HPDE6-E6E7 (cell line): ENCODE data around the gene ATAD3A.

Source experiments
- DNase-seq: peaks from one replicate; pipeline ENCODE4 v3.0.0; 2011; ENCODE audit warnings: missing footprints; ENCODE audit errors: extremely low spot score

ATAD3A gene

DNA sequence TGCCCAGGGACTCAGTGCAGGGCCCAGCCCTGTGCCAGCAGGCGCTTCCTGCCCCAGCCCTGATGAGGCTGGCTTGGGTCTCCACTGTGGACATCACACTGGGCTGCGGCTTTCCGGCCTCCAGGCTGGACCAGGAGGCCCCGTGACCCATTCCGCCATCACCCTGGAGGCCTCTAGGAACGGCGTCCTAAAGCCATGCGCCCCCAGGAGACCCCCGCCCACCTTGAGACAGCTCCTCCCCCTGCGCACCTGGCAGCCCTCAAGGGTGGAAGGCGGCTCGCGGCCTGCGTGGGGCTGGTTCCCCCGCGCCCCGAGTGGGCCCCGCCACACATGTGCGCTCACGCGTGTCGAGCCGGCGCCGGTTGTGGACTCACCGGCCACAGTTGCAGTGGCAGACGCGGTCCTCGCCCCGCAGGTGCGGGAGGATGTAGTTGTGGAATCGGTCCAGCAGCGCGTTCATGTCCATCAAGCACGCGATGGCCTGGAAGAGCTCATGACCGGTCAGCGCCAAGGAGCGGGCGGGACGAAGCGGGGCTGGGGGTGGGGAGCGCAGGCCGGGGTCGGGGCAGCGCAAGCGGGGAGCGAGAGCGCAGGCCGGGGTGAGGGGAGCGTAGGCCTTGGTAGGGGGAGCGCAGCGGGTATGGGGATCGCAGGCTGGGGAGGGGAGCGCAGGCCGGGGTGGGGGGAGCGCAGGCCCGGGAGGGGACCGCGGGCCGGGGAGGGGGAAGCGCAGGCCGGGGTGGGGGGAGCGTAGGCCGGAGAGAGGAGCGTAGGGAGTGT is 27.5 kb downstream of the ATAD3A start:
- no peak for DNase-seq

DNA sequence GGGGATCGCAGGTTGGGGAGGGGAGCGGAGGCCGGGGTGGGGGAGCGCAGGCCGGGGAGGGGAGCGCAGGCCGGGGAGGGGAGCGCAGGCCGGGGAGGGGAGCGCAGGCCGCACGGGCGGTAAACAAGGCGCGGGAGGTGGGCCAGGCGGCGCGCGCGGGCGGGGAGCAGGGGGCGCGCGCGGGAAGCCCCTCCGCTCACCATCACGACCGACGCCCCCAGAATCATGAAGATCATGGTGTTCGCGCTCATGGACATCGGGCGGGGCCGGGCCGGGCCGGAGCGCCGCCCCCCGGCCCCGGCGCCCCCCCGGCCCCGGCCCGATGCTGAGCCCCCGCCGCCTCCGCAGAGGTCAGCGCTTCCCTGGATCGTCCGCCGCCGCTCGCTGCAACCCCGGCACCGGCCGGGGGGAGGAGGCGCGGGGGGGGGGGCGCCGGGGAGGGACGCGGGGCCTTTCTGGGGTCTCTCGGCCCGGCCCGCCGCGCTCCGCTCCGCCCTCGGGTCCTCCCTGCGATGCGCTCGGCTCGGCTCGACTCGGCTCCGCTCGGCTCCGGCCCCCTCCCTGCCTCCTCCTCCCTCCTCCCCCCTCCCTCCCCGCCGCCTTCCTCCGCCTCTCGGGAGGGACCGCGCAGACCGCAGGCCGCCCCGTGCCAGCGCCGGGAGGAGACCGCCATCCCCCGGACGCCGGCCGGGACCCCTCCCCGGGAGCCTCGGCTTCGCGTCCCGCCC is 28.3 kb downstream of the ATAD3A start, which contains the start of gene TMEM240:
Gene TMEM240, minus strand, starts transcription at position 535 of the 728 bp plus-strand sequence. Its CDS starts 278 bp downstream, at position 257.
- no peak for DNase-seq

DNA sequence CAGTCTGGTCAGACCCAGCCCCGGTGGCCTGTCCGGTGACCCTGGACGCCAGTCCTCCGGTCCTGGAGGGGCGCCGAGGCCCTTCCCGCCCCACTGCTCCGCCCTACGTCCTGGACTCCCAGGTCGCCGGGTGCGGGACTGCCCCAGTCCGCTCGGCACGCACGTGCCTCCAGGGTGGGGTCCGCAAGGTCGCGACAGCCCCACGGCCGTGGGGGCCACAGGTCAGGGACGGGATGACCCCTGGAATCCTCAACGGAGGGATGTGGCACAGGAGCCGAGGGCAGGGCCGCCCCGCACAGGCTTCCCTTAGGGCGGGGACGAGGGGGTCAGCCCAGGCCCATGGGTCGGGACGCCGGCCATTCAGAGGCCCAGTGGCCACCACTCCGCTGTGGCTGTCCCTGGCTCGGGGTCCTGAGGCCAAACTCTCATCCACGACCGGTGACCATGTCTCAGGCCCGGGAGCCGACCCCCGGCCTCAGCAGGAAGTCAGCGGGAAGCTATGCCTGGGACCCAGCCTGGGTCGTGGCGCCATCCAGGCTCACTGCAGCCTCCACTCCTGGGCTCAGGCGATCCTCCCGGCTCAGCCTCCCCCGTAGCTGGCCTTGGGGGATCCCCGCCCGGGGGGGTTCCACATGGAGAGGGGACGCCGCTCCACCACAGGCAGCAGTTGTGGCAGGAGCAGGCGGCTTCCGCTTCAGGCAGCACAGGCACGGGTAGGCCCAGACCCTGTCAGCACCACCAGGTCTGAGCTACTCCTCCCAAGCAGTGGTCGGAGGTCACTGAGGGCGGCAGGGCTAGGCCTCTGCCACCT is 29.1 kb downstream of the ATAD3A start:
- DNase-seq = no peak

DNA sequence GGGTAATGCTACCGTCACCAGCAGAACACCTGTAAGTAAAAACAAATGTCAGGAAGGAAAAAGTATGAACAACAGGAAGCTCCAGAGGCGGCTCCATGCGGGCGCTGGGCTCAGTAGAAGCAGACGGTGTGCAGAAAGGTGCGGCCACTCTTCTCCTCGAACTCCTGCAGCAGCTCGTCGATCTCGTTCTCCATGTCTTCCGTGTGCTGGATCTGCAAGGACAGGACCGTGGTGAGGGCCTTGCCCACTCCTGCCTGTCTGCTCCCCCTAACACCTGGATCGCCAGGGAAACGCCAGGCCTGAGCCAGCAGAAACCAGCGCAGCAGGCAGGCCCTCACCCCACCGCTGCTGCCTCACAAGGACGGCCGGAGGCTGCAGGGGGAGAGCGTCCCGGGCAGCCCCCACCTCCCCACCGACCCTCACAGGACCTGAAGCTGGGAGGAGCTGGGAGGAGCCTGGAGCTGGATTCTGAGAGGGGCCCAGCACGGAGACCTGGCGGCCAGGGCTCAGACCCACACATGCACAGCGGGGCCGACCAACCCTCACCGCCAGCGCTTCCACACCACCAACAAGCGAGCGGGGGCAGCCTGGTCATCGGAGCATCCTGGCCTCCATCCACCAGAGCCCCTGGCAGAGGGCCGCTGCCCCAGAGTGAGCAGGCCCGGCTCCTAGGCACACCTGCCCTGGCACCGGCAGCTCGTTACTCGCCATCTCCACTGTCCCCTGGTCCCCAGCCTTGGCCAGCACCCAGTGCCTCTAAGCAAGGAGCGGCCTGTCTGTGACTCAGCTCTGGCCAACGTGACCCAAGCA is 30.2 kb downstream of the ATAD3A start:
- DNase-seq = no peak

DNA sequence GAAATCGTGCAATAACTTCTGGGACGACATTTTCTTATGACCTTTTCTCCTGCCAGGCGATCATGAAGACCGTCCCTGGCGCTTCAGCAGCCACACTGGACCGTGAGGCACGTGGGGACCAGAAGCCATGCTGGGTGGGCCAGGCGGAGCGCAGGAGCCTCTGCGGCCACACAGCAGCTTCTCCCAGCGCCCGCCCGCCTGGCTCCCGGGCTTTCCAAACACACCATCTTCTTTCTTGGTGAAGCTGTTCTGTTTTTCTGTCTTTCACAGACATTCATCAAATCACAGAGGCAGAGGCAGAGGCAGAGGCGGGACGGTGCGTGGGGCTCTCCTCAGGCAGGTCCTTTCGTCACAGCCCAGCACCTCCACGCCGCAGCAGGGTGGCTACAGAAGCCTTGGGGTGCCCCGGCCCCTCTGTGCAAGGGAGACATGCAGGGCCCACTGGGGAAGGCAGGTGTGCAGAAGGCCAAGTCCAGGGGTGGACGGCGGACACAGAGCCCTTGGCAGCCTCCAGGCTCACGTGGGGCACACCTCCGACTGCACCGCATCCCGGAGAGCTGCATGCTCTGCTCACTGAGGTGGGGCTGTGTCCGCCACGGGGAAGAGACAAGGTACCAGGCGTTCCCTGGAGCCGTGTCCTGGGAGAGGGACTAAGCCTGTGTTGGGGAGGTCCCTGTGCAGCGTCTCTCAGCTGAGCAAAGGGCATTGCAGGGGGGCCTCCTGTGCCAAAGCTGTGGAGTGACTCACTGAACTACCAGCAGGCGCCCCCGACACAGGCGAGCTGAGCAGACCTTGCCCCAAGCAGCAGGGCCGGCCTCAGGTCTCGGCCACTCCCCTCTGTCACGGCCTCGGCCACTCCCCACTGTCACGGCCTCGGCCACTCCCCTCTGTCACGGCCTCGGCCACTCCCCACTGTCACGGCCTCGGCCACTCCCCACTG is 31.1 kb downstream of the ATAD3A start:
- DNase-seq = no peak

DNA sequence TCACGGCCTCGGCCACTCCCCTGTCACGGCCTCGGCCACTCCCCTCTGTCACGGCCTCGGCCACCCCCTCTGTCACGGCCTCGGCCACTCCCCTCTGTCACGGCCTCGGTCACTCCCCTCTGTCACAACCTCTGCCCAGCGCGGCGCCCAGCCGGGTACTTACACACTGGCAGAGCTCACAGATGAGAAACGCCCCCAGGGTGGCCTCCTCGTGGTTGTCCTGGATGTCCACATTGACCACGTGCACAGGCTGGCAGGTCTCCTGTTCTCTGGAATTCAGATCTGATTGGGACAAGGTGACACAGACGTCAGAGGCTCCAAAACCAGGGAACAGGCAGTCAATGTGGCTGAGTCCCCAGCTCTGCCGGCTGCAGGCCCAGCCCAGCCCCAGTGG is 31.7 kb downstream of the ATAD3A start:
- no peak for DNase-seq

DNA sequence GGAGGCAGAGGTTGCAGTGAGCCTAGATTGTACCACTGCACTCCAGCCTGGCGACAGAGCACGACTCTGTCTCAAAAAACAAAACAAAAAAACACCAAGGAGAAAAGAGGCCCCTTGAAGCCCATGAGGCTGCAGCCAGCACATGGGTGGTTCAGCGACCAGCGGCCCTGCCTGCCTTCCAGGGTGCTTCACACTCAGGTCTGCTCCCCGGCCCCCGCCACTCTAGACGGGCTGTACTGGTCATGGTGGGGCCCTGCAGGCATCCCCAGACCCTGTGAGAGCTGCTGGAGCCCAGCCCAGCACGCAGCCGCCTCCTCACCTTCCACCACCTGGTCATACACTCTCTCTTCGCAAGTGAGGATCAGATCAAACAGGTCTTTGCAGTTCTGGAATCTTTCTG is 32.6 kb downstream of the ATAD3A start:
- DNase-seq = no peak

DNA sequence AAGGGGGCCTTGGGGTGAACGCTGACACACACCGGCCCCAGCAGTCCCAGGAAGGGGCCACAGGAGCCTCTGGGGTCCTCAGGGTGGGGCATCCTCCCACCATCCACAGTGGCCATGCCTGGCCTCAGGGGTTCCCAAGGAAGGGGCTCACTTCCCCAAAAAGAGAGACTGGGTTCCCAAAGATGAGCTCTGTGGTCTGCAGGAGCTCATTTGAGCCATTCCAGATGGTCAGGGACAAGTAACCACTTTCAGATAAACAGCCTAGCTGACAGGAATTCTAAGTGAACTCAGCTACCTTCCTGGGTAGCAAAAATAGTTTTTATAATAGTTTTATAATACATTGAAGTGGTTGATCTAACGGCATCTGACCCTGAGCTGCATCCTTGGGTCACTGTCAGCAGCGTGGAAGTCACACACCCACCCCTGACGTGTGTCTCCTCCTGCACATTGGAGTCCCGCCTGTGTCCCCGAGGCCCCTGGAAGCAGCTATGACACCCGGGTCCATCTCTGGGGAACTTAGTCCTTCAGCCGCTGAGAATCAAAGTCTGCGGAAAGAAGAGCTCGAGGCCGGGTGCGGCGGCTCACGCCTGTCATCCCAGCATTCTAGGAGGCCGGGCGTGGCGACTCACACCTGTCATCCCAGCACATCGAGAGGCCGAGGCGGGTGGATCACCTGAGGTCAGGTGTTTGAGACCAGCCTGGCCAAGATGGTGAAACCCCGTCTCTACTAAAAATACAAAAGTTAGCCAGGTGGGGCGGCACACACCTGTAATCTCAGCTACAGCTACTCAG is 34.2 kb downstream of the ATAD3A start:
- DNase-seq = no peak

DNA sequence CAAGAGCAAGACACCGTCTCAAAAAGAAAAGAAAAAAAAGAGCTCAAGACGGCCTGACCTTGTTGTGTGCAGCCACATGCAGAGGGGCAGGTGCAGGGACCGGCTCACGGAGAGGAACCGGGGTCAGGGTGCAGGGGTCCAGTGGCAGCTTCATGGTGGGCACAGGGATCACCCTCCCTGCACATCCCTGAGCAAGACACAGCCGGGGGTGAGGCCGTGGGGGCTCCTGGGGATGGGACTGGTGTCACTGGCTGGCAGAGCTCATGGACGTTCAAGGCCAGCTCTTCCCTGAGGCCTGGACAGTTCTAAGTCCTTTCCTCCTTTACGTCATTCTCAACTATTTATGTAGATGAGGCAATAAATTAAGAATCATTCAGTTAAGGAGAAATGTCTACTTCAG is 35.0 kb downstream of the ATAD3A start:
- DNase-seq = no peak

DNA sequence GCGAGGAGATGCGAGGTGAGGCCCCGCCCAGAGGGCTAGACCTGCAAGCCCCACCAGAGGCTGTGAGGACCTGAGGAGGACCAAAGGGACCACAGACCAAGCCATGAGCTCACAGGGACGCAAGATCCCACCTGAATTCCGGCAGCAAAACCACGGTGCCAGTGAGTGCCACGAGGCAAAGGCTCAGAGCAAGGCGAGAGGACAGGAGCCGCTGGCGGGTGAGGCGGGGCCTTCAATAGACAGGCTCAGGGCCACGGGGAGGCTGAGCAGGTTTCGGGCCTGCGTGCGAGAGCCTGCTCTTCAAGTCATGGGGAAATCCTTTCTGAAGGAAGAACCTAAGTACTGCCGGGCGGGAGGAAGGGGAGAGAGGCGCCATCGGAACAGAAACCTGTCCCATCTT is 35.5 kb downstream of the ATAD3A start:
- no peak for DNase-seq

DNA sequence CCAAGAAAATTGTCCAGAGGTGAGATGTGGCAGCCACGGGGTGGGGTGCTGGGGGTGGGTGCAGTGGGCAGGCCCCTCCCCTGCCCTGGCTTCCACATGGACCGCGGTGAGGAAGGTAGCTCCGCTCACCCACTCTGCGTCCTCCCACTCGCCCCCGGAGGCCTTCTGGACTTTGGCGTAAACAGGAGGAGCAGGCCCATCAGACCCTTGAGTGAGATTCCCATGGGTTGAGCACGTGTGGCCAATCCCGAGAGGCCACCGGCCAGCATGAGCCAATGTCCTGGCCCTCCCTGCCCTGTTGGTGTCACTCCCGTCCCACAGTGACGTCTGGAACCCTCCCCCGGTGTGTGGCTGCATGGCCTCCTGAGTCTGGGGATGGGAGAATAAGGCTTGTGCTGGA is 36.6 kb downstream of the ATAD3A start:
- DNase-seq = no peak

DNA sequence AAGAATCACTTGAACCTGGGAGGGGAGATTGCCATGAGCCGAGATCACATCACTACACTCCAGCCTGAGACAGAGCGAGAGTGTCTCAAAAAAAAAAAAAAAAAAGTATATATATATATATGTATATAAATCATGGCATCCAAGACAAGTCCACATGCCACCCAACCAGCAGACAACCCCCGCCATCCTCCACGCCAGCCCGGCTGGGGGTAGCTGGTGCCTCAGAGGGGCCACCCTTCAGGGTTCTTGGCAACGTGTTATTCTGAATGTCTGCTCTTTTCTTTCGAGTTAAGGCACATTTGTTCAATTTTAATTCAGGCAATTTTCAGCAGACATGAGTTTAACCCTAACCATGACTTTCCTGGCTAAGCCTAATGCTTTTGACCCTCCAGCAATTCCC is 38.1 kb downstream of the ATAD3A start:
- DNase-seq = no peak

DNA sequence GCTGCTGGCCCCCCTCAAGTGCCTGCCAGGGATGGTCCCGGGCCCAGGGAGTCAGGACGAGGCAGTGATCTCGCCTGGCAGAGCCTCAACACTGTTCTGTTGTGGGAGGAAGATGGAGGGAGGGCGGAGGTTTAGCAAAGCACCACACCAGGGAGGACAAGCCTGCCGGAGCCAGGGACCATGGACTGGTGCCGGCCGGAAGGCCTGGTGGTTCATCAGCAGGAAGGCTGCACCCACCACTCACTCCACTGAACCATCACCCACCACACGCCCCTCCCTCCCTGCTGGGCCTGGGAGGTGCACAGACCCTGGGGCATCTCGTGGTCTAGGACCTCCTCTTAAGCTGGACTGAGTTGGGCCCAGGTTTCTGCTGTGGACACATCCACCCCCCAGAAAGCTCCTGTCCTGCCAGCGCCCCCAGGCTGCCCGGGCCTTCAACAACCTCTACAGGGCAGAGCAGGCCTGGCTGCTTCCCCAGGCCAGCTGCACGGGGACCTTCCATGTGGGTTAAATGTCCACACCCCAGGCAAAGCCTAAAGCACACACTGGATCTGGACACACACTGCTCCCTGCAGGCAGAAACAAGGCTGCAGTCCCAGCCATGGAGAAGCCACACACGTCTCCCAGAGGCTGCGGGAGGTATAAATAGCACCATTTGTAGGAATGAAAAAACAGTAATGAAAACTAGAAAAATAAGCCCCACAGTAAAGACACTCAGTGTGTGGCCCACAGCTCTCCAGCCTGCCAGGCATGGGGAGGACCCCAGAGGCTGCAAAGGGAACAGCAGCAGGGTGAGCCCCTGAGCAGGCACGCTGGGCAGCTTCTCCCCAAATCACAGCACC is 38.9 kb downstream of the ATAD3A start:
- no peak for DNase-seq

DNA sequence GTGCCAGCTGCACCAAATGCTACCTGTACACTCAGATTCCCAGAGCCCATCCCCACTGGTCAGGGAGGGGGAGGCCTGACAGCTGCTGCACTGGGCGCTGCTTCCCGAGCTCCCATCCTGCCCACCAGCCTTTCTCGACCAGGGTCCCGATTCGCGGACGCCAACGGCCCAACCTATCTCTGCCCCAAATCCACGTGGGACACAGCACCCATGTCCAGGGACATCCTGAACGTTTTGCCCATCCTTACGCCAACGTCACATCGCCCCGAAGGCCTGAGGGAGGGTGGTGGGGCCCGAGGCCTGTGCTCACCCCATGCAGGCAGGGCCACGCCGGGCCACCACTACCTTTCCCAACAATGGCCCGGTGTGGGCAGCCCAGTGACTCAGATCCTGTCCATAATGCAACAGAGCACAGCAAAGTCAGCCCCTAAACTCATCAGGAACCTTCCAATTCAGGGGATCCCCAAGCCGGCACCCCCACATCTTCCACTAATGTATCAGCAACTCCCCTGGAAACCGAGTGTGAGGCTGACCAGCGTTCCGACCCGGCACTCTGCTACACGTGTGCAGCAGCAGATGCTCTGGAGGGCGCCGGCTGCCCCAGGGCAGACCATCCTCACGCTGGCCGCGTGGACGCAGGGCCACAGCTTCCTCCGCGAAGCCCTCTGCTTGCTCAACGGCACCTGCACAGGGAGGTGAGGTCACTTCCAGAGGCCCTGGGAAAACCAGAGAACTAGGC is 39.7 kb downstream of the ATAD3A start:
- DNase-seq = no peak

DNA sequence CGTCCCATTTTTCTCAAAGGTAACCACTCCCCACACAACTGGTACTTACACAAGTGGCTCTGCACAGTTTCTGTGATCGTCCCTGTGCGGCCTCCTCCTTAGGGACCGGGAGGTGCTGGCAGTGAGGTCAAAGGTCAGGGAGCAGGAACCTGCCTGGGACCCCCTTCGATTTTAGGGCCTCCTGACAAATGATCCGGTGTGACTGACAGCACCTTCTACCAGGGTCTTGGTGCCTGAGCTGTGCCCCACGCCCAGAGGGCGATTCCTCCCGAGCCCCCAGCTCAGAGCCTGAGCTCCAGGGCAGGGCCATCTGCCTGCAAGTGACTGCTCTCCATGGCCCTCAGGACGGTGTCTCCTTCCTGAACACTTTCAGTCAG is 40.3 kb downstream of the ATAD3A start:
- no peak for DNase-seq

DNA sequence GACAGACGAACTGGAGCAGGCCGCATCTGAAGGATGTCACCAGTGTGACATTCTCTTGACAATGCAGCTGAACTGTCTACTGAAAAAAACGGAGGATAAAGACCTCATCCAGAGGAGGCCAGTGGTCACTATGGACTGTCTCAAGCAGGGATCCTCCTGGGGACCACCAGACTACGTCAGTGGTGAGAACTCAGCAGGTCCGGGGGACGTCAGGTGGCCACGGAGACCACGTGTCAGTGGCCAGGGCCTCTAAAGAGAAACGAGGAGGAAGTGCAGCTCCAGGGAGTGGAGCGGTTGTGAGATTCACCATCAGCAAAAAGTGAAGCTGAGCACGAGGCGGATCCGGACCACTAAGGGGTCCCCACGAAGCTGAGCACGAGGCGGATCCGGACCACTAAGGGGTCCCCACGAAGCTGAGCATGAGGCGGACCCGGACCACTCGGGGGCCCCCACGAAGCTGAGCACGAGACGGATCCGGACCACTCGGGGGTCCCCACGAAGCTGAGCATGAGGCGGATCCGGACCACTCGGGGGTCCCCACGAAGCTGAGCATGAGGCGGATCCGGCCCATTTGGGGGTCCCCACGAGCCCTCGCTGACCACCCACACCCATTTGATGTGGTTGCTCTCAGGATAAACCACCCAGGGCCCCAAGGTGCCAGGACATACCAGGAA is 42.0 kb downstream of the ATAD3A start:
- no peak for DNase-seq

DNA sequence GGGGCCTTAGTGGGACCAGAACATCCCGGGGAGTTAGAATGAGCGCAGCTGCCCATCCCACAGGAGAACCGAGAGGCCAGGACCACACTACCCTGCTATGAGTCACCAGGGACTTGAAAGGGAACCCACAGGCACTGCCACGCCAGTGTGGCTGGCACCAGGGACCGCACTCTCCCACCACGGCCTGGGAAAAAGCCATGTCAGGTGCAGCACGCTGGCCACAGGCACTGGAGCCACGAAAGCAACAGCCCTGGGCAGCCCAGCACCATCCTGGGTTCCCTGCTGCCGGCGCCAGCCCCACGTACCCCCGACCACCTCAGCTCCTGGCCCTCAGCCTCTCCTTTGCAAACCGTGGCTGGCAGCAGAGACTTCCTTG is 42.6 kb downstream of the ATAD3A start:
- no peak for DNase-seq
